C4-2B (cell line): ENCODE measurements around the gene ATP6V1E1.

Experiments used
- CTCF ChIP-seq: fragments of 450-650 bp; conservative IDR thresholded peaks from 2 replicates; pipeline ENCODE4 v1.5.1; 2017; ENCODE audit warnings: mild to moderate bottlenecking
- ZFX ChIP-seq: fragments of 450-650 bp; IDR thresholded peaks from 2 replicates; pipeline ENCODE4 v1.6.1; 2017

- TF ChIP-seq CTCF (no peak), ZFX (no peak)
These were observed 44.0 kb upstream of the ATP6V1E1 start for GRCh38 chr22:17672417-17672991.
